GM04503 (cell line): ENCODE data around the gene CPZ.

ENCODE experiments used
- DNase-seq: peaks from one replicate; pipeline ENCODE4 v3.0.0-alpha.2; 2012; ENCODE audit warnings: low read depth

Gene CPZ

DNA sequence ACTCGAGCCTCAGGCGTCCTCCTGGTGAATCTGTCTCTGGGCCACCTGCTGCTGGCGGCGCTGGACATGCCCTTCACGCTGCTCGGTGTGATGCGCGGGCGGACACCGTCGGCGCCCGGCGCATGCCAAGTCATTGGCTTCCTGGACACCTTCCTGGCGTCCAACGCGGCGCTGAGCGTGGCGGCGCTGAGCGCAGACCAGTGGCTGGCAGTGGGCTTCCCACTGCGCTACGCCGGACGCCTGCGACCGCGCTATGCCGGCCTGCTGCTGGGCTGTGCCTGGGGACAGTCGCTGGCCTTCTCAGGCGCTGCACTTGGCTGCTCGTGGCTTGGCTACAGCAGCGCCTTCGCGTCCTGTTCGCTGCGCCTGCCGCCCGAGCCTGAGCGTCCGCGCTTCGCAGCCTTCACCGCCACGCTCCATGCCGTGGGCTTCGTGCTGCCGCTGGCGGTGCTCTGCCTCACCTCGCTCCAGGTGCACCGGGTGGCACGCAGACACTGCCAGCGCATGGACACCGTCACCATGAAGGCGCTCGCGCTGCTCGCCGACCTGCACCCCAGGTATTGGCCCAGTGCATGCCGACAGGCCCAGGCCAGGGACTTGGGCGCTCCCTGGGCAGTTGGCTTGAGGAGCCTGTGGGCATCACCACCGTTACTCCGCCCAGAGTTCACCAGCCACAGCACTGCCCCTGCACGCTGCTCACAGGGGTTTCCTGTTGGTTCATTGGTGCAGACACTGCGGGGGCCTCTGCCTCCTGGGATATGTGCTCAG lies 11.3 kb upstream of the CPZ start:
- no peak for DNase-seq

- DNase-seq = no peak
These were observed 10.5 kb upstream of the CPZ start for GRCh38 chr4:8582016-8582415.

DNA sequence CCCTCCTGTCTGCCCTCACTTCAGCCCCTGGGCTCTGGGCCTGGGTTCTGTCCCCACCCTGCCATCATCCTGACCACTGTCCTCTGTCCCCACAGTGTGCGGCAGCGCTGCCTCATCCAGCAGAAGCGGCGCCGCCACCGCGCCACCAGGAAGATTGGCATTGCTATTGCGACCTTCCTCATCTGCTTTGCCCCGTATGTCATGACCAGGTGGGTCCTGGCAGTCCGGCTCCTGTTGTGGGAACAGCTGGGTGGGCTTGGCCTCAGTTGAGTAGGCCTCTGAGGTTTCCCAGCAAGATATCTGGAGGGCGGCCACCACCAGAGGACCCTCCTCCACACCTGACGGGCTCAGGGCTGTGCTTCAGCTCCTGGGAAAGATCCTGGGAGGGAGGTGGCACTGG lies 10.1 kb upstream of the CPZ start:
- DNase-seq = no peak

- no peak for DNase-seq
These were observed 9.5 kb upstream of the CPZ start for GRCh38 chr4:8582941-8583654.

DNA sequence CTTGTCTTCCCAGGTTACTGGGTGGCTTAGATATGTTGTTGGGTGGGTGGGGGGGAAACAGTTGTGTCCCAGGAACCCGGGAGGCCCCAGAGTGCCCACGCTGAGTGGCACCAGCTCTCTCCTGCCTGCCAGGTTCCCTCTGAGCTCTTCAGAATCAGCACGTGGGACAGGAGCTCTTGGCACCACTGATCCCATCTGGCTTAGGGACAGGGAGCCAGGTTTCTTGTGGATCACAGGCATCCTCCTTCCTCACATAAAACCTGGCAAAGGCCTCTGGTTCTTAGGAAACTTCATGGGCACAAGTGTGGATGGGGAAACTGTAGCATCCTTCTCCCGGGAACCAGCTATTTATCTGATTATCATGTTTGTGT lies 8.9 kb upstream of the CPZ start:
- DNase-seq = no peak

GRCh38 chr4:8585186-8585585 lies 7.4 kb upstream of the CPZ start:
- no peak for DNase-seq

GRCh38 chr4:8585721-8586212 lies 6.8 kb upstream of the CPZ start:
- no peak for DNase-seq

DNA sequence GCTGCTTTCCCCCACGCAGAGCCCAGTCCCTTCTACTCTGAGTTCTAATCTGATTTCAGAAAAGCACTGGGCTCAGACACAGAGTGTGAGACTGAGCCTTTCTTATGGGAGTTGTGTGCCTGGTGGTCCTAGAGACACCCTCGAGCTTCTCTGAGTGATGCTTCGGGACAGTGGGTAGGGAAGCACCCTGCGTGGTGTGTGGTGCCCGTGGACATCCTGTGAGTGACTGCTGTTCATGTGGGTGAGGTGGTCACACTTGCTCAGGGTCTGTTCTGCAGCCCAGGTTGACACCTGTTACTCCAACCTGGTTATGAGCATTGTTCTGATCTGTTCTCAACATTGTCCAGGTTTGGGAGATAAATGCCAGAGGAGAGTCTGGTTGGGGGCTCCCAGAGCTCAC lies 6.3 kb upstream of the CPZ start:
- no peak for DNase-seq

DNA sequence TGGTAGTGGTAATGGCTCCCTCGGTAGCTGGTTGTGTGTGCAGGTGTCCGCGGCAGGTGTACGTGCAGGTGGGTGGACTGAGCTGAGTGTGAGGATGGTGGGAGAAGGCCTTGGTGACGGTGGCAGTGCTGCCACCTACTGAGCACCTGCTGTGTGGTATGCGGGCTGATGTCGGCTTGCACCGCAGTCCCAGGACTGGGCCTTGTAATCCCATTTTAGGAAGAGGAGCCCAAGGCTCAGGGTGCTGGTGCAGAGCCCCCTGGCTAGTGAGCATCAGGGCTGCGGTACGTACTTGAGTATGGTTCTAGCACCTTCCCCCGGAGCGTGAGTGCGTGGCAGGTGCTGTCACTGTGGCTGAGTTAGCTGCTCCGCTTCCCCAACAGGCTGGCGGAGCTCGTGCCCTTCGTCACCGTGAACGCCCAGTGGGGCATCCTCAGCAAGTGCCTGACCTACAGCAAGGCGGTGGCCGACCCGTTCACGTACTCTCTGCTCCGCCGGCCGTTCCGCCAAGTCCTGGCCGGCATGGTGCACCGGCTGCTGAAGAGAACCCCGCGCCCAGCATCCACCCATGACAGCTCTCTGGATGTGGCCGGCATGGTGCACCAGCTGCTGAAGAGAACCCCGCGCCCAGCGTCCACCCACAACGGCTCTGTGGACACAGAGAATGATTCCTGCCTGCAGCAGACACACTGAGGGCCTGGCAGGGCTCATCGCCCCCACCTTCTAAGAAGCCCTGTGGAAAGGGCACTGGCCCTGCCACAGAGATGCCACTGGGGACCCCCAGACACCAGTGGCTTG lies 5.7 kb upstream of the CPZ start:
- no peak for DNase-seq

GRCh38 chr4:8587469-8588195 lies 4.9 kb upstream of the CPZ start:
- no peak for DNase-seq

DNA sequence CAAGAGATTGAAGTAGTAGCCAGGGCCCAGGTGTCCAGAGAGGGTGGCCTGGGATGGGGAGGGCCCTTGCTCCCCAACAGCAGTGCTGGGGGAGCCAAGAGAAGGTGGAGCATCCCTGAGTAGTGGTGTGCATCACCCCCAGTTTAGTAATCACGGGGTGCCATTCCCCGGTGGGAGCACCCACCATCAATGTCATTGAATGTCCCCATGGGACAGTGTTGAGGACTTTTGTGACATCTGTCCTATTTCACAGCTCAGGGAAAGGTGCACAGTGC lies 4.4 kb upstream of the CPZ start:
- no peak for DNase-seq

DNA sequence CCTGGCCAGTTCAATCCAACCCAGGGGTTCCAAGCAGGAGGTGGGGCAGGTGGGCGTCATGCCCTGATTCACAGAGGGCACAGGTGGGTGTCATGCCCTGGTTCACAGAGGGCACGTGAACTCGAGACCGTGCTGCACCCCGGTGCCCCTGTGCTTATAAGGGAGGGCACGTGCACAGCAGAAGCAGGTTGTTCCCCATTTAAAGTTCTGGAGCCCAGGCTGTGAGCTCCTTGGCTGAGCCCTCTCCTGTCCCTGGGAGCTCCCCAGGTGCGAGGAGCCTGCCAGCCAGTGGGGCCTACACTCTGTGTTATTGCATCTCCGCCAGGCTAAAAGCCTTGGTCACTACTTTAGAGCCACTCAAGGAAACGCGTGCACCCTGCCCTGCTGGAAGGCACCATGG lies 3.2 kb upstream of the CPZ start:
- DNase-seq = no peak

GRCh38 chr4:8589823-8590545 lies 2.6 kb upstream of the CPZ start:
- no peak for DNase-seq

- no peak for DNase-seq
These were observed 2.1 kb upstream of the CPZ start for GRCh38 chr4:8590546-8590880.

- DNase-seq = no peak
These were observed 1.5 kb upstream of the CPZ start for GRCh38 chr4:8591114-8591513.

DNA sequence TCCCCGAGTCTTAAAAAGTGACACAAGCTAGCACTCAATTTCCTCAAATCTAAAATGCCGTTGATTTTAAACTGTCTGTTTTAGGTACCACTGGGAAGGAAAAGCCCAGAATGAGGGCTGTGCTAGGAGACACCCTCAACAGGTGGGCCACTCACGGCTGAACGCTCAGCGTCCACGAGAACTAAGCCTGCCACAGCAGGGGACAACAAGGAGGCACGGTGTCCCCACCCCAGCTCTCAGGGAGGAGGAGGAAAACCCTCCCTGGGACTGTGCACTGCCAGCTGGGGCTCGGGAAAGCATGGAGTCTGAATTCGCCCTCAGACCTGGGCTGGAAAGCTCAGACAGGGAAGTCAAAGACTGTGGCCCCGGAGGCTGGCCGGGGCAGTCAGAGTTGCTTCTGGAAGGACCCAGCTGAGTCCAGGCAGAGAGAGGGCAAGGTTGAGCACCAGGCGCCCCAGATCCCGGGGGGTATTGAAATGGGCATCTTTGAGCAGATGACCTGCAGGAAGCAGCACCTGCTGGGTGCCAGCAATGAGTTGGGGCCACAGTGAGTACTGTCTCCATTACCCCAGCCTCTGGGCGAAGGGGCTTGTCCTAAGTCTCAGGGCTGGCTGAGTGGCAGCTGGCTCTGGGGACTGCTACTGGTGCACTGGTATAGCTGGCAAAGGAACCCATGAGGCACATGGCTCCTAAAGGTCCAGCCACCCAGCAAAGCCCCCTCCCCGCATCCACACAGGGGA lies 769 bp upstream of the CPZ start:
- no peak for DNase-seq

DNA sequence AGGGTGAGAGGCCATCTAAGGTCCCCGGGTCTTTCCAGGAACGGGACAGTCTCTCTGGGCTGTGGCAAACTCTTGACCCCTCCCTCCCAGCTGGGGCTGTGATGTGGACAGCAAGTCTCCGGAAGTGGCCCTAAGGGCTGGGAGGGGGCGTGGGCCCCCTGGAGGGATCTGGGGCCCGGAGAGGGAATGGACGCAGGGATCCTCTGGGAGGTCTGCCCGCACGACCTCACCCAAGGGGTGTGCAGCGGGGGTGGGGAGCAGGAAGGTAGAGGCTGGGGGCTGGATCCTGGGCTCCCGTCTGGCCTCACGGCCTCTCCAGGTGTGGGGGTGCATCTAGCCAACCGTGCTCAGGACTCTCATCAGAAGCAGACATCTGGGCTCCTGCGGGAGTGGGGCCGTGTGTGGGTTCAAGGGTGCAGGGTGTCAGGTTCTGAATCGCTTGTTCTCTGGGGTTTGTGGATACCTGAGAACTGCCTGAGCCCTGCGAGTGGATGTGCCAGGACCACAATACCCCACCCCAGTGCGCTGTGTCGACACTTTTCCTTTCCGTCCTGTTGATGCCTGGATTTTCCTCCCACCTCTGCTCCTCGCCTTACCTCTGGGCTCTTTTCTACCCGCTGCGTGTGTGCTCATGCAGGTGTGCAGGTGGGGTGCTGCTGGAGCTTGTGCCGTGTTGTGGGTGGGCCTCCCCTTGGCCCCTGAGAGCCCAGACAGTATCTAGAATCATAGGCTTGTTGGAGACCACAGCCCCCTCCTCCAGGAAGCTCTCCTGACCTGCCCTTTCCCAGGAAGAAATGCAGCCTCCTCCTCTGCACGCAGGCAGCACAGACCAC lies 915 bp downstream of the CPZ start:
- no peak for DNase-seq

- DNase-seq = peak; percentile 31
These were observed 1.8 kb downstream of the CPZ start for GRCh38 chr4:8594097-8595038.
